Skeletal muscle satellite cell (primary cell): ENCODE data around the gene ZNF92. TPM values are rescaled to one million over a fixed set of nuclear protein-coding genes. Genes with fewer than 3 reads are reported as not detected.
"Not testable (repeated sequence)": the region's sequence is repeated elsewhere in the genome, so short reads cannot be mapped to it uniquely, and the experiment has no call there.

Experiments used
- H3K27me3 ChIP-seq: 2 replicates; pipeline ENCODE4 v1.7.0; 2013; ENCODE audit warnings: low read length; ENCODE audit not compliant: control insufficient read depth, insufficient read depth
- H3K36me3 ChIP-seq: 2 replicates; pipeline ENCODE4 v1.7.0; 2013; ENCODE audit warnings: mild to moderate bottlenecking, control low read depth, low read length; ENCODE audit not compliant: insufficient read depth
- H3K4me1 ChIP-seq: 2 replicates; pipeline ENCODE4 v1.7.0; 2013; ENCODE audit warnings: low read length; ENCODE audit not compliant: control insufficient read depth, insufficient read depth
- H3K4me2 ChIP-seq: 2 replicates; pipeline ENCODE4 v1.7.0; 2013; ENCODE audit warnings: mild to moderate bottlenecking, low read length
- H3K4me3 ChIP-seq: 2 replicates; pipeline ENCODE4 v1.7.0; 2013; ENCODE audit warnings: low read length
- H3K9ac ChIP-seq: 2 replicates; pipeline ENCODE4 v1.7.0; 2013; ENCODE audit warnings: mild to moderate bottlenecking, low read depth, low read length, moderate library complexity
- H3K9me3 ChIP-seq: replicated peaks from 2 replicates; pipeline ENCODE4 v1.7.0; 2013; ENCODE audit warnings: mild to moderate bottlenecking, control low read depth, low read length
- total RNA-seq: library from RNA; depleted of rRNA; stranded (reverse); fragments of >200 nt; gene quantifications from 2 replicates; pipeline ENCODE4 v1.2.3, GENCODE V29; 2012; rRNA removed

The ZNF92 gene
- 8.1 and 11.2 TPM in 2 replicates for total RNA-seq

DNA sequence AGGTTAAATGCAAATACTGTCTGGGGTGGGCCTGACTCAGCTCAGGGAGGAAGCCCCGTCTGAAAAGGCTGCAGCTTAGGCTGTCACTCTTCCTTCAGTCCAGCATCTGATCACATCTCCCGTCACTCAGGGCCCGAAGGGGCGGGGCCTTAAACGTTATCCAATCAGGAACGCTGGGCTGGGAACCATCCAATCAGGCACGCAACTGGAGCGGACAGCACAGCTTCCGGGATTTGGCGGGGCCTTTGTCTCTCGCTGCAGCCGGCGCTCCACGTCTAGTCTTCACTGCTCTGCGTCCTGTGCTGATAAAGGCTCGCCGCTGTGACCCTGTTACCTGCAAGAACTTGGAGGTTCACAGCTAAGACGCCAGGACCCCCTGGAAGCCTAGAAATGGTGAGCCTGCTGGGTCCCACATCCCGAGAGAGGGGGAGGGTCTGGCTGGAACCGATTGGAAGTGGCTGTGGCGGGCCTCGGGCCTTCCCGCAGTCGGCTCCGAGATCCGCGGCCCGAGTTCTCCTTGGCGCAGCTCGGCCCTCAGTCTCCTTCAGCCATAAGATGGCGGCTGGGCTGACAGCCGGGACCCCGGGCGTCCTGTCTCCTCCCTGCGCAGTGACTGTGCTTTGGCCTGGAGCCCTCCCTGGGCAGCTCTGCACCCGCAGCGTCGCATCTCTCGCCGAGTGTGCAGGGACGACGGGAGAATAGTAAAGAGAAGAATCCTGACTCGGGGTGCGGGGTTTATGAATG is at the start of gene ZNF92:
ZNF92 (plus strand) TSS at position 248 of the 744 bp plus-strand sequence; CDS start at position 391, 143 bp downstream.
- Histone ChIP-seq H3K27me3 (no peaks in the 10 kb centered on the region), H3K9me3 (no peaks in the 10 kb centered on the region), H3K4me1 (peaks cover 15% of the 10 kb centered on the region), H3K4me3 (peak within 1 kb of the TSS; percentile 97), H3K4me2 (peak within 1 kb of the TSS; percentile 87), H3K36me3 (peaks cover 7% of the 10 kb centered on the region), H3K9ac (peak within 1 kb of the TSS; percentile 96)

DNA sequence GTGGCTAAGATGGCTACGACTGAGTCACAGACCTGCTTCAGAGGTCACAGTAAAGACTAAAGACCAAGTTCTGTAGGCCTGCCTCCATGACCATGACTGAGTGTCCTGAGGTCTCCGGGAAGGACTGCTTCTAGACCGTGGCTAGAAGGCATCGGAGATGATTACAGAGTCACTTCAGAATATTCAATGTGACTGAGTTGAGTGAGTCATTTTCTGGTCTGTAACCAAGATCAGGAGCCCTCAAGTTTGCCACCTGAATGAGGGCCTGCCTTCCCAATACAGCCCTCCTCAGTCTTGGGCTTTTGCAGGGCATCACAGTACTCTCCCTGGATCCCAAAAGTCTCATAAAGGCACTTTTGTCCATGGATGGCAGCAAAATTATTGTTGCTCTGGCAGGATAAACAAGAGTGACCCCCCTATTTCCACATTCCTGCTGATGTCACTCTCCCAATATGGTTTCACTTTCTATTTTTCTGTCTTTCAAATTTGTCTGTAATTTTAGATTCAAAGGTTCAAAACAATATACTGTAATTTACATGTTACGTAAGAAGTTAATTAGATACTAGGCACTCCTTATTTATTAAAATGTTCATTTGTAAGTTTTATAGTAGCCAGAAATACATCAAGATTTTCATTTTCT is 47.7 kb upstream of the ZNF92 start:
- no peaks in the 10 kb centered on the region for H3K27me3 ChIP-seq
- H3K36me3 ChIP-seq = no peaks in the 10 kb centered on the region
- no peak overlapping the region for H3K4me3 ChIP-seq
- no peaks in the 10 kb centered on the region for H3K4me1 ChIP-seq
- H3K9me3 ChIP-seq = no peaks in the 10 kb centered on the region
- no peak overlapping the region for H3K4me2 ChIP-seq
- H3K9ac ChIP-seq = no peak overlapping the region

- no peaks in the 10 kb centered on the region for H3K9me3 ChIP-seq
- no peak overlapping the region for H3K9ac ChIP-seq
- no peaks in the 10 kb centered on the region for H3K36me3 ChIP-seq
- H3K4me2 ChIP-seq = no peak overlapping the region
- no peaks in the 10 kb centered on the region for H3K4me1 ChIP-seq
- H3K4me3 ChIP-seq = no peak overlapping the region
- no peaks in the 10 kb centered on the region for H3K27me3 ChIP-seq
Observed at GRCh38 chr7:65338346-65338745, 35.3 kb upstream of the ZNF92 start.

DNA sequence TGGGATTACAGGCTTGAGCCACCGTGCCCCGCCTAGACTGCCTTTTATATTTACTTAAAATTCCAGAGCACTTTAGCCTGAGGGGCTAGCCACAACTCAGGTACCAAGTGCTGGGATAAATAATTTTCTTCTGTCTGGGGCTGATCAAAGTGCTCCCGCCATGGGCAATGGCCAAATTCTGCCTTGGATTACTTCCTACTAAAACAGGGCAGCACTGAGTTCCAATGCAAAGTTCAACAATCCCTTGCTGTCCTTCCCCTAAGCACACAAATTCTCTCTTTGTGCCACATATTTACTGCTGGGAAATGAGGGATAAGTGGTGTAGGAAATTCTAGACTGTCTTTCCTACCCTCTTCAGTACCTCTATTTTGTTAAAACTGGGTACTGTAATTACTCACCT is 34.4 kb upstream of the ZNF92 start:
- Histone ChIP-seq H3K9ac (no peak overlapping the region), H3K4me1 (no peaks in the 10 kb centered on the region), H3K4me2 (no peak overlapping the region)

DNA sequence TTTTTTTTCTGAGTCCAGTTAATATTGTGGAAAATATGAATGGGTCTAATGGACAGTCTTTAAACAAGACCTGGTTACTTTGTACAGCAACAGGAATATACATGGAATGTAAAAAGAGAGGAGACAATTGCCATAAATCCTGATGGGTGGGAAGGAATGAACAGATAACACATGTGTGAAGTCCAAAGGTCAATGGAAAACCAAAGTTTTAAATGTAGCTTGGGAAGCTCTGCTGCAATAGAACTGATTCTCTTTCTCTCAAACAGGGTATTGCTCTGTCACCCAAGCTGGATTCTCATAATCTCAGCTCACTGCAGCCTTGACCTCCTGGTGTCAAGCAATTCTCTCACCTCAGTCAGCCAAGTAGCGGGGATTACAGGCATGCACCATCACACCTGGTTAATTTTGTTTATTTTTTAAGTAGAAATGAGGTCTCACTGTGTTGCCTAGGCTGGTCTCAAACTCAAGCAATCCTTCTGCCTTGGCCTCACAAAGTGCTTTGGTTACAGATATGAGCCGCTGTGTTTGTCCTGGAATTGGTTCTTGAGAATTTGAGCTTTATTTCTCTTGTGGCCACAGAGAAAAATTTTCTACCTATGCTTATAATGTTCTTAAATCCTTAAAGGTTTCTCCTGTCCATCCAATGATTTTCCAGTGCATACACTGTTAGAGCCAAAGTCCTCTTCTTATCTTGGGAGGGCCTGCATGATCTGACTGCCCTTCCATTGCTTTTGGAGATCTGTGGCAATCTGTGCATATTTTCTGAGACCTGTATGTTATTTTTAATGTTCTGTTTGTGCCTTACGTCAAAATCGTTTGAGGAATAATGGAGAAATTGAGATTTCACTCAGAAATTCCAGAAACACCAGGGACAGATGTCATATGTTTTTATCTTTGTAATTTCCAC is 30.7 kb upstream of the ZNF92 start:
- Histone ChIP-seq H3K27me3 (no peaks in the 10 kb centered on the region), H3K4me1 (no peaks in the 10 kb centered on the region), H3K36me3 (no peaks in the 10 kb centered on the region), H3K4me3 (no peak overlapping the region), H3K9me3 (no peaks in the 10 kb centered on the region), H3K9ac (no peak overlapping the region), H3K4me2 (no peak overlapping the region)

More for the DNA sequence above, 34.4 kb upstream of the ZNF92 start:
- H3K9me3 ChIP-seq = no peaks in the 10 kb centered on the region
- no peaks in the 10 kb centered on the region for H3K36me3 ChIP-seq
- H3K27me3 ChIP-seq = no peaks in the 10 kb centered on the region
- no peak overlapping the region for H3K4me3 ChIP-seq

DNA sequence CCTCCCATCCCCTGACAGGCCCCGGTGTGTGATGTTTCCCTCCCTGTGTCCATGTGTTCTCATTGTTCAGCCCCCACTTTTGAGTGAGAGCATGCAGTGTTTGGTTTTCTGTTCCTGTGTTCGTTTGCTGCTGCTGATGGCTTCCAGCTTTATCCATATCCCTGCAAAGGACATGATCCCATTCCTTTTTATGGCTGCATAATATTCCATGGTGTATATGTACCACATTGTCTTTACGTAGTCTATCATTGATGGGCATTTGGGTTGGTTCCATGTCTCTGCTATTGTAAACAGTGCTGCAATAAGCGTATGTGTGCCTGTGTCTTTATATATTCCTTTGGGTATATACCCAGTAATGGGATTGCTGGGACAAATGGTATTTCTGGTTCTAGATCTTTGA is 29.1 kb upstream of the ZNF92 start:
- not testable (repeated sequence) for H3K9ac ChIP-seq, H3K36me3 ChIP-seq, H3K9me3 ChIP-seq, H3K4me2 ChIP-seq, H3K4me3 ChIP-seq, H3K4me1 ChIP-seq, H3K27me3 ChIP-seq

GRCh38 chr7:65354263-65354662 is 19.4 kb upstream of the ZNF92 start:
- Histone ChIP-seq H3K4me3 (no peak overlapping the region), H3K4me1 (no peaks in the 10 kb centered on the region), H3K27me3 (no peaks in the 10 kb centered on the region), H3K9ac (no peak overlapping the region), H3K36me3 (no peaks in the 10 kb centered on the region), H3K4me2 (no peak overlapping the region), H3K9me3 (no peaks in the 10 kb centered on the region)

DNA sequence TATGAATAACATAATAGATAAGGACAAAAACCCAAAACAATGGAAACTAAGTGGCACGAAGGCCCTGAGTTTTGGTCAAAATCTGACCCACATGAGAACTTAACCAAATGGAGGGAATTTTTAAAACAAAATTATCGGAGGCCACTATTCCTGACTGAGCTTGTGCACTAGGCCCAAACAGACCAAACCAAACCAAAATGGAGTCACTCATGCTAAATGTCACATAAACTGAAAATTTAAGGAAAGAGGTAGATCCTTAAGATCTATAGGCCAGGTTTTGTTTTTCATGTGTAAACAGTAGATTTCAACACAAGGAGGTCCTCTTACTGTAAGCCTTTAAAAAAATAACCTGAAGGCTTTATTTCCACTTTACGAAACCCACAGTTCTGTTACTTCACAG is 3.8 kb upstream of the ZNF92 start:
- H3K4me3 ChIP-seq = no peak overlapping the region
- H3K4me2 ChIP-seq = no peak overlapping the region
- H3K9me3 ChIP-seq = no peaks in the 10 kb centered on the region
- no peaks in the 10 kb centered on the region for H3K36me3 ChIP-seq
- H3K9ac ChIP-seq = no peak overlapping the region
- H3K4me1 ChIP-seq = peaks cover 8% of the 10 kb centered on the region
- H3K27me3 ChIP-seq = no peaks in the 10 kb centered on the region

GRCh38 chr7:65371468-65371867 is 2.2 kb upstream of the ZNF92 start:
- Histone ChIP-seq H3K27me3 (no peaks in the 10 kb centered on the region), H3K4me2 (no peak overlapping the region), H3K36me3 (no peaks in the 10 kb centered on the region), H3K9me3 (no peaks in the 10 kb centered on the region), H3K4me1 (peaks cover 15% of the 10 kb centered on the region), H3K9ac (no peak overlapping the region), H3K4me3 (no peak overlapping the region)

DNA sequence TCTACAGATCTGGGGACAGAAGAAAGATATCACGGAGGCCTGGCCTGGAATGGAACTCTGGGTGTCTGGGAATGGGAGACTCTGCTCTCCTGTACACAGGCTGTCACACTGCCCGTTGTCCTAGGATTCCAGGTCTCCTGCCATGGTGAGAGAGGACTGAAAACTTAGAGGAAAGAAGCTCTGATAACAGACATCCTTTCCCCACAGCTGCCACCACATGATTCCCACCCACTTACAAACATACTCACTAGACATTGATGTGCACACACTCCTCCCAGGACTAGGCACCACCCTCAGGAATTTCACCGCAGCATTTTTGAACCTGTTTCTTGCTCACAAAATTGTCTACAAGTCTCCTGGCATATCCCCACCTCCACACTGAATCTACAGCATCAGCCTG is 5.7 kb downstream of the ZNF92 start:
- H3K4me3 ChIP-seq = no peak overlapping the region
- no peak overlapping the region for H3K4me2 ChIP-seq
- peaks cover 12% of the 10 kb centered on the region for H3K4me1 ChIP-seq
- H3K9ac ChIP-seq = no peak overlapping the region
- peaks cover 14% of the 10 kb centered on the region for H3K36me3 ChIP-seq
- no peaks in the 10 kb centered on the region for H3K9me3 ChIP-seq
- H3K27me3 ChIP-seq = no peaks in the 10 kb centered on the region

- Histone ChIP-seq H3K36me3 (peaks cover 12% of the 10 kb centered on the region), H3K4me1 (peaks cover 3% of the 10 kb centered on the region), H3K27me3 (no peaks in the 10 kb centered on the region), H3K9ac (no peak overlapping the region), H3K4me2 (no peak overlapping the region), H3K9me3 (no peaks in the 10 kb centered on the region), H3K4me3 (no peak overlapping the region)
Observed at GRCh38 chr7:65381742-65382141, 8.1 kb downstream of the ZNF92 start.
